CD4-positive, alpha-beta T cell (primary cell): ENCODE measurements around the gene BATF2. TPM values are rescaled to one million over a fixed set of nuclear protein-coding genes. Genes with fewer than 3 reads are reported as not detected.

Source experiments
- ATAC-seq: fragments of 200-7000 bp; cut with Tn5 transposase; one replicate; pipeline ENCODE4 v1.10.0; 2022; ENCODE audit warnings: mild to moderate bottlenecking; ENCODE audit not compliant: poor library complexity
- CTCF ChIA-PET: fragments of 350-600 bp; sonication (Branson Sonifier 250); formaldehyde crosslinking; loops from one replicate; lab custom pipeline; 2021; ENCODE audit warnings: antibody characterized with exemption, inconsistent platforms; lab: Charles Lee
- POLR2A ChIA-PET: fragments of 350-600 bp; sonication (Branson Sonifier 250); formaldehyde crosslinking; loops from one replicate; lab custom pipeline; 2021; ENCODE audit warnings: antibody characterized with exemption, inconsistent platforms; lab: Charles Lee
- DNase-seq, 14 experiments: peaks; one replicate each; pipeline ENCODE4 v3.0.0-alpha.2; 2013 to 2020; ENCODE audit warnings: mixed read lengths in 2 of 14
- H3K27ac ChIP-seq, 2 donors: one replicate each; pipeline versions ENCODE4 v1.5.1 to v1.7.0; 2013; ENCODE audit warnings: low read length in 2 of 2, low read depth in 1 of 2, mild to moderate bottlenecking in 1 of 2
- H3K27me3 ChIP-seq, 2 experiments: 1 replicate in 1 of 2; 2 replicates in 1 of 2; pipeline versions ENCODE4 v1.6.1 to v1.7.0; 2013; ENCODE audit warnings: low read length in 2 of 2, control low read depth in 1 of 2, mild to moderate bottlenecking in 1 of 2, moderate library complexity in 1 of 2; ENCODE audit not compliant: insufficient read depth in 2 of 2, control insufficient read depth in 1 of 2
- H3K36me3 ChIP-seq: one replicate; pipeline ENCODE4 v1.6.1; 2013; ENCODE audit warnings: low read length, control low read depth; ENCODE audit not compliant: insufficient read depth
- H3K4me1 ChIP-seq: one replicate; pipeline ENCODE4 v1.6.1; 2013; ENCODE audit warnings: low read length, control low read depth; ENCODE audit not compliant: insufficient read depth
- H3K4me3 ChIP-seq: one replicate; pipeline ENCODE4 v1.5.1; 2013; ENCODE audit warnings: mild to moderate bottlenecking, low read length, moderate library complexity
- H3K9me3 ChIP-seq, 2 experiments: 1 replicate in 1 of 2; 2 replicates in 1 of 2; pipeline versions ENCODE4 v1.6.1 to v1.7.0; 2013; ENCODE audit warnings: low read length in 2 of 2, mild to moderate bottlenecking in 2 of 2, control low read depth in 1 of 2, moderate library complexity in 1 of 2; ENCODE audit not compliant: control insufficient read depth in 1 of 2, insufficient read depth in 1 of 2
- H3K27ac Mint-ChIP-seq: one replicate; pipeline ENCODE4 v1.8.0; 2020; ENCODE audit warnings: mixed read lengths
- H3K27me3 Mint-ChIP-seq: one replicate; pipeline ENCODE4 v1.8.0; 2021; ENCODE audit warnings: mixed read lengths
- H3K36me3 Mint-ChIP-seq: one replicate; pipeline ENCODE4 v1.8.0; 2021; ENCODE audit warnings: low read depth, mixed read lengths
- H3K4me1 Mint-ChIP-seq: one replicate; pipeline ENCODE4 v1.8.0; 2021; ENCODE audit warnings: low read depth, mixed read lengths
- H3K4me3 Mint-ChIP-seq: one replicate; pipeline ENCODE4 v1.8.0; 2020; ENCODE audit warnings: mild to moderate bottlenecking, mixed read lengths
- H3K9me3 Mint-ChIP-seq: one replicate; pipeline ENCODE4 v1.8.0; 2020; ENCODE audit warnings: mixed read lengths
- intact Hi-C, 2 experiments: fragments of 100-400 bp; cut with DNase I in 1 of 2; cut with micrococcal nuclease in 1 of 2; formaldehyde crosslinking; loops; one replicate each; pipeline versions ENCODE4 v1.15.1 to v1.9.0; 2023 to 2025; cut with DNase I, micrococcal nuclease
- polyA plus RNA-seq, 2 donors: library from polyadenylated mRNA; unstranded; fragments of 120-200 nt; gene quantifications; one replicate each; pipeline ENCODE4 v1.2.1, GENCODE V29; 2013
- total RNA-seq, 174 experiments: library from RNA in 2 of 174; stranded (reverse) in 2 of 174; gene quantifications; one replicate each; pipeline ENCODE4 v1.2.3 and lab custom pipeline; 2021 to 2026
- TF ChIP-seq, protein P1 (sequence below): fragments of 200-600 bp; IDR thresholded peaks from one replicate; pipeline ENCODE4 v1.8.0; 2022; ENCODE audit warnings: antibody characterized with exemption, mild to moderate bottlenecking

BATF2 gene, protein sequence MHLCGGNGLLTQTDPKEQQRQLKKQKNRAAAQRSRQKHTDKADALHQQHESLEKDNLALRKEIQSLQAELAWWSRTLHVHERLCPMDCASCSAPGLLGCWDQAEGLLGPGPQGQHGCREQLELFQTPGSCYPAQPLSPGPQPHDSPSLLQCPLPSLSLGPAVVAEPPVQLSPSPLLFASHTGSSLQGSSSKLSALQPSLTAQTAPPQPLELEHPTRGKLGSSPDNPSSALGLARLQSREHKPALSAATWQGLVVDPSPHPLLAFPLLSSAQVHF
- total RNA-seq, result not detected
- 0.40 TPM for polyA plus RNA-seq (2013, experiment 1 of 2)
- polyA plus RNA-seq (2013, experiment 2 of 2), result 0.14 TPM
- 0 to 3.2 (median 0.12) reads per million in 172 experiments for total RNA-seq (lab: John Stamatoyannopoulos, UW)

DNA sequence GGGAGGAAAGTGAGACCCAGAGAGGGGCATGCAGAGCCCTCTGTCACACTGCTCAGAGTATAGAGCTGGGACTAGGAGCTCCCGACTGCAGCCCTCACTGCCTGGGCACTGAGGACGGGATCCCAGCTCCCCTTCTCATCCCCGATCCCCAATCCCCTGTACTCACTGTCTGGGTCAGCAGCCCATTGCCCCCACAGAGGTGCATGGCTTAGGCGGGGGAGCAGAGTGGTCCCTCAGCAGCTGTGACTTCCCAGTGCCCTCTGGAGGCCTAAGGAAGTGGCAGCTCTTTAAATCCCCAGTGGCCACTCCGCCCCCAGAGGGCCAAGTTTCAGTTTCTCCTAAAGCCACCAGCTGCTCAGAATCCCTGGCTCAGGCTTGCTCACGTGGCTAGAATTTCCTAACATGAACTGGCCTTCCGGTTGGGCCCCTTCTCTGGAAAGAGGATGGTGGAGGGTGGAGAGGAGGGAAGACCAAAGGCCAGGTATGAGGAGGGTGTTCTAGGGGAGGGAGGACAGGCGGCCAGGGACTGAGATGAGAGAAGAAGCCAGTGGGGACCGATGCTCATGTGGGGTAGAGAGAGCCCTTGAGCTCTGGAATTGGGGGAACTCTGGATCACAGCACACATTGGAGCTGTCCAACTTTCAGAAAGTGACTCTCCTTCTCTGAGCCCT lies at the start of gene BATF2:
TSS of gene BATF2 (minus strand) at position 262 of the 671 bp plus-strand sequence. CDS start at position 205, 57 bp downstream.
- peaks cover 17% of the 10 kb centered on the region for H3K4me1 ChIP-seq
- Mint-ChIP-seq H3K27ac (no peak within 1 kb of the TSS), H3K9me3 (no peaks in the 10 kb centered on the region), H3K27me3 (no peaks in the 10 kb centered on the region), H3K4me3 (no peak within 1 kb of the TSS), H3K4me1 (no peaks in the 10 kb centered on the region), H3K36me3 (no peaks in the 10 kb centered on the region)
- H3K36me3 ChIP-seq, result no peaks in the 10 kb centered on the region
- TF ChIP-seq, protein P1, sequence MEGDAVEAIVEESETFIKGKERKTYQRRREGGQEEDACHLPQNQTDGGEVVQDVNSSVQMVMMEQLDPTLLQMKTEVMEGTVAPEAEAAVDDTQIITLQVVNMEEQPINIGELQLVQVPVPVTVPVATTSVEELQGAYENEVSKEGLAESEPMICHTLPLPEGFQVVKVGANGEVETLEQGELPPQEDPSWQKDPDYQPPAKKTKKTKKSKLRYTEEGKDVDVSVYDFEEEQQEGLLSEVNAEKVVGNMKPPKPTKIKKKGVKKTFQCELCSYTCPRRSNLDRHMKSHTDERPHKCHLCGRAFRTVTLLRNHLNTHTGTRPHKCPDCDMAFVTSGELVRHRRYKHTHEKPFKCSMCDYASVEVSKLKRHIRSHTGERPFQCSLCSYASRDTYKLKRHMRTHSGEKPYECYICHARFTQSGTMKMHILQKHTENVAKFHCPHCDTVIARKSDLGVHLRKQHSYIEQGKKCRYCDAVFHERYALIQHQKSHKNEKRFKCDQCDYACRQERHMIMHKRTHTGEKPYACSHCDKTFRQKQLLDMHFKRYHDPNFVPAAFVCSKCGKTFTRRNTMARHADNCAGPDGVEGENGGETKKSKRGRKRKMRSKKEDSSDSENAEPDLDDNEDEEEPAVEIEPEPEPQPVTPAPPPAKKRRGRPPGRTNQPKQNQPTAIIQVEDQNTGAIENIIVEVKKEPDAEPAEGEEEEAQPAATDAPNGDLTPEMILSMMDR, result no peak
- CTCF ChIA-PET, result interaction anchor here (0.5 kb wide), 1 partner anchor 26 kb away, joined by 3 read pairs; no protein-coding TSS in a partner anchor
- ATAC-seq, result no peak
- intact Hi-C loops, result no loop called here
- peak in 4 of 14 experiments; percentile 6 to 43 (median 26) for DNase-seq
- POLR2A ChIA-PET, result interaction anchor here (0.6 to 1.2 kb wide), 2 partner anchors 16 to 500 kb away, joined by 3 read pairs; no protein-coding TSS in a partner anchor
- H3K27ac ChIP-seq, result no peak within 1 kb of the TSS
- peak within 1 kb of the TSS; percentile 3 for H3K4me3 ChIP-seq
- no peaks in the 10 kb centered on the region for H3K9me3 ChIP-seq
- no peaks in the 10 kb centered on the region for H3K27me3 ChIP-seq

DNA sequence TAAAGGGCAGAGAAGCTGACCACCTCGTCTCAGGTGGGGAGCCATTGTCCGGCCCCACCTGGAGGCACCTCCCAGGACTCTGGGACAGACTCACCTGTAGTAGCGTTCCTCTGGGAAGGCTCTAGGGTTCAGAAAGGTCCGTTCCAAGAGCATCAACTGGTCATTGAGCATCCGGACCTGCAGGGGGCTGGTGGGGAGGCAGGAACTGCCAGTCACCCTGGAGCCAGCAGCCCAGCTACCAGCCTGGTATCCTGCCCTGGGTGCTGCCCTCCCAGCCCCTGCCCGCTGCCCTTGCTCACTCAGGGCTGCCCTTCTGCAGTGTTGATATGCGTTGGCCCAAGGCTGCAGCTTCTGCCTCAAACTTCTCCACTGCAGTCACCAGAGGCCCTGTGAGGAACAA lies 49.0 kb upstream of the BATF2 start:
- Mint-ChIP-seq H3K27ac (no peak overlapping the region), H3K36me3 (peaks cover 15% of the 10 kb centered on the region), H3K4me3 (no peak overlapping the region), H3K4me1 (peaks cover 35% of the 10 kb centered on the region), H3K27me3 (no peaks in the 10 kb centered on the region), H3K9me3 (no peaks in the 10 kb centered on the region)
- H3K27ac ChIP-seq, result no peak overlapping the region
- POLR2A ChIA-PET, result no interaction called here
- H3K4me3 ChIP-seq, result no peak overlapping the region
- no peak for DNase-seq
- H3K36me3 ChIP-seq, result peaks cover 8% of the 10 kb centered on the region
- TF ChIP-seq, protein P1, result no peak
- peaks cover 38% of the 10 kb centered on the region for H3K4me1 ChIP-seq
- H3K9me3 ChIP-seq, result no peaks in the 10 kb centered on the region
- CTCF ChIA-PET, result no interaction called here
- H3K27me3 ChIP-seq, result no peaks in the 10 kb centered on the region
- no peak for ATAC-seq
- intact Hi-C loops, result no loop called here

DNA sequence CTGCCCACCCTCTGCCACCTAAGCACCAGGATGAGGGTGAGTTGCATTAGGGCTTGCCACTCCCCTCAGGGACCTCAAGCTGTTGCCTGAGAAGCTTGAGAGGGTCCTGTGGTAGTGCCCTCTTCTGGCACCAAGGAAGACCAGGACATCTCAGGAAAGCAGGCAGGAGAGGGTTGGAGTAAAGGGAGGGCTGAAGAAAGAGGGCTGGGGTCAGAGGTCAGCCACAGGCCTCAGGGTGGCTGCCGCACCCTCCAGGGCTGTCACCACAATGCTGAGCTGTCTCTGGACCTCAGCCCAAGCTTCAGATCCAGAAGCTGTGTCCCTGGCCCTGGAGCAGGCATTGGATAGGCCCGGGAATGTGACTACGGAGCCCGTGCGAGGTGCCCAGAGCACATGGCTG lies 48.3 kb upstream of the BATF2 start:
- TF ChIP-seq, protein P1, result no peak
- no peak overlapping the region for H3K4me3 ChIP-seq
- no peaks in the 10 kb centered on the region for H3K9me3 Mint-ChIP-seq
- POLR2A ChIA-PET, result no interaction called here
- H3K4me3 Mint-ChIP-seq, result no peak overlapping the region
- no peaks in the 10 kb centered on the region for H3K27me3 ChIP-seq
- ATAC-seq, result no peak
- peaks cover 39% of the 10 kb centered on the region for H3K4me1 Mint-ChIP-seq
- CTCF ChIA-PET, result no interaction called here
- H3K9me3 ChIP-seq, result no peaks in the 10 kb centered on the region
- peaks cover 45% of the 10 kb centered on the region for H3K4me1 ChIP-seq
- no peak for DNase-seq
- peaks cover 8% of the 10 kb centered on the region for H3K36me3 ChIP-seq
- intact Hi-C loops, result no loop called here
- no peaks in the 10 kb centered on the region for H3K27me3 Mint-ChIP-seq
- H3K27ac Mint-ChIP-seq, result no peak overlapping the region
- H3K27ac ChIP-seq, result no peak overlapping the region
- peaks cover 18% of the 10 kb centered on the region for H3K36me3 Mint-ChIP-seq
